Astrocyte (in vitro differentiated cells and primary cell): ENCODE data around the gene TNFRSF8.

Experiments
- CTCF ChIP-seq: IDR thresholded peaks from 2 replicates; pipeline ENCODE4 v1.5.1; 2011; ENCODE audit warnings: low read depth, mild to moderate bottlenecking, inconsistent platforms, low read length, moderate library complexity; ENCODE audit not compliant: insufficient read depth
- EZH2 ChIP-seq: IDR thresholded peaks from 2 replicates; pipeline ENCODE4 v1.6.1; 2012; ENCODE audit warnings: mild to moderate bottlenecking, low read length, inconsistent platforms; ENCODE audit not compliant: insufficient read depth

DNA sequence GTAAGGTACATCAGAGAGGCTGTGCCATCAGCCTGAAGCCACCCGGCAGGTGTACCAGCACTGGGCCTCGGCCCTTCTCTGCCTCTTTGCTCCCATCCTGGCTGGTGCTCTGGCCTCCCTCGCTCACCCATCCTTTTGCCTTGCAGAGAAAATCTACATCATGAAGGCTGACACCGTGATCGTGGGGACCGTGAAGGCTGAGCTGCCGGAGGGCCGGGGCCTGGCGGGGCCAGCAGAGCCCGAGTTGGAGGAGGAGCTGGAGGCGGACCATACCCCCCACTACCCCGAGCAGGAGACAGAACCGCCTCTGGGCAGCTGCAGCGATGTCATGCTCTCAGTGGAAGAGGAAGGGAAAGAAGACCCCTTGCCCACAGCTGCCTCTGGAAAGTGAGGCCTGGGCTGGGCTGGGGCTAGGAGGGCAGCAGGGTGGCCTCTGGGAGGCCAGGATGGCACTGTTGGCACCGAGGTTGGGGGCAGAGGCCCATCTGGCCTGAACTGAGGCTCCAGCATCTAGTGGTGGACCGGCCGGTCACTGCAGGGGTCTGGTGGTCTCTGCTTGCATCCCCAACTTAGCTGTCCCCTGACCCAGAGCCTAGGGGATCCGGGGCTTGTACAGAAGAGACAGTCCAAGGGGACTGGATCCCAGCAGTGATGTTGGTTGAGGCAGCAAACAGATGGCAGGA, 79.2 kb downstream of the TNFRSF8 start:
- TF ChIP-seq CTCF = no peak
- no peak for TF ChIP-seq EZH2
